CD14-positive monocyte (primary cell): Measurements from ENCODE around the gene CCDC78. TPM values are rescaled to one million over a fixed set of nuclear protein-coding genes. Genes with fewer than 3 reads are reported as not detected.

Source experiments
- DNase-seq, 3 donors: peaks; one replicate each; pipeline ENCODE4 v3.0.0-alpha.2; 2011 to 2022
- H2AFZ ChIP-seq: 2 replicates; pipeline ENCODE4 v1.6.0; 2012; ENCODE audit warnings: mild to moderate bottlenecking, low read depth, low read length, inconsistent platforms; ENCODE audit not compliant: insufficient read depth, poor library complexity, severe bottlenecking
- H3K27ac ChIP-seq, 2 donors: 1 replicate in 1 of 2; 2 replicates in 1 of 2; pipeline ENCODE4 v1.5.1; 2012 to 2013; ENCODE audit warnings: low read length in 2 of 2, control low read depth in 1 of 2, inconsistent platforms in 1 of 2, low read depth in 1 of 2, mild to moderate bottlenecking in 1 of 2
- H3K27me3 ChIP-seq, 2 donors: one replicate each; pipeline versions ENCODE4 v1.6.0 to v1.6.1; 2011 to 2013; ENCODE audit warnings: low read length in 2 of 2; ENCODE audit not compliant: control insufficient read depth in 2 of 2, insufficient read depth in 2 of 2
- H3K36me3 ChIP-seq, 2 donors: replicated peaks in 1 of 2; 1 replicate in 1 of 2; 2 replicates in 1 of 2; pipeline versions ENCODE4 v1.5.1 to v1.6.1; 2012 to 2013; ENCODE audit warnings: low read length in 2 of 2, control low read depth in 1 of 2, inconsistent platforms in 1 of 2, mild to moderate bottlenecking in 1 of 2; ENCODE audit not compliant: insufficient read depth in 2 of 2, control insufficient read depth in 1 of 2
- H3K4me1 ChIP-seq, 2 donors: 1 replicate in 1 of 2; 2 replicates in 1 of 2; pipeline versions ENCODE4 v1.5.1 to v1.6.1; 2012 to 2013; ENCODE audit warnings: low read length in 2 of 2, control low read depth in 1 of 2, inconsistent platforms in 1 of 2, mild to moderate bottlenecking in 1 of 2, moderate library complexity in 1 of 2; ENCODE audit not compliant: insufficient read depth in 2 of 2, control insufficient read depth in 1 of 2
- H3K4me2 ChIP-seq: replicated peaks from 2 replicates; pipeline ENCODE3; 2012; ENCODE audit warnings: low read length, moderate library complexity, mild to moderate bottlenecking; ENCODE audit not compliant: poor library complexity, severe bottlenecking; ENCODE audit errors: extremely low read depth
- H3K4me3 ChIP-seq, 3 experiments: fragments of 200-600 bp in 1 of 3; sonication (generic) in 1 of 3; replicated peaks in 1 of 3; 1 replicate in 2 of 3; 2 replicates in 1 of 3; pipeline ENCODE4 v1.5.1; 2011 to 2013; ENCODE audit warnings: low read length in 3 of 3, mild to moderate bottlenecking in 3 of 3, control low read depth in 2 of 3, low read depth in 2 of 3, inconsistent platforms in 1 of 3, moderate library complexity in 1 of 3
- H3K79me2 ChIP-seq: 2 replicates; pipeline ENCODE4 v1.6.0; 2012; ENCODE audit warnings: mild to moderate bottlenecking, control low read depth, inconsistent platforms, low read length, moderate library complexity; ENCODE audit not compliant: insufficient read depth
- H3K9ac ChIP-seq: 2 replicates; pipeline ENCODE4 v1.6.0; 2017; ENCODE audit warnings: low read length, mild to moderate bottlenecking; ENCODE audit not compliant: insufficient read depth, poor library complexity, severe bottlenecking
- H3K9me3 ChIP-seq, 2 donors: replicated peaks in 1 of 2; 1 replicate in 1 of 2; 2 replicates in 1 of 2; pipeline versions ENCODE4 v1.5.1 to v1.6.1; 2012 to 2013; ENCODE audit warnings: low read length in 2 of 2, control low read depth in 1 of 2; ENCODE audit not compliant: control insufficient read depth in 1 of 2, insufficient read depth in 1 of 2
- H4K20me1 ChIP-seq: 2 replicates; pipeline ENCODE4 v1.6.0; 2012; ENCODE audit warnings: mild to moderate bottlenecking, low read length, control low read depth, moderate library complexity; ENCODE audit not compliant: insufficient read depth
- H3K27ac Mint-ChIP-seq, 7 donors: one replicate each; pipeline ENCODE4 v1.8.0; 2020; ENCODE audit warnings: mild to moderate bottlenecking in 7 of 7, mixed read lengths in 7 of 7, moderate library complexity in 6 of 7, inconsistent platforms in 2 of 7
- H3K27me3 Mint-ChIP-seq, 3 donors: one replicate each; pipeline ENCODE4 v1.8.0; 2021 to 2022; ENCODE audit warnings: low read depth in 3 of 3, mild to moderate bottlenecking in 3 of 3, mixed read lengths in 3 of 3, moderate library complexity in 3 of 3, inconsistent platforms in 1 of 3
- H3K36me3 Mint-ChIP-seq, 2 donors: one replicate each; pipeline ENCODE4 v1.8.0; 2020; ENCODE audit warnings: mixed read lengths in 2 of 2, inconsistent platforms in 1 of 2, mild to moderate bottlenecking in 1 of 2
- H3K4me1 Mint-ChIP-seq: one replicate; pipeline ENCODE4 v1.8.0; 2020; ENCODE audit warnings: mild to moderate bottlenecking, mixed read lengths
- H3K4me3 Mint-ChIP-seq, 2 donors: one replicate each; pipeline ENCODE4 v1.8.0; 2020; ENCODE audit warnings: mild to moderate bottlenecking in 2 of 2, mixed read lengths in 2 of 2, moderate library complexity in 1 of 2
- H3K9me3 Mint-ChIP-seq, 7 donors: one replicate each; pipeline ENCODE4 v1.8.0; 2020 to 2022; ENCODE audit warnings: mixed read lengths in 7 of 7, mild to moderate bottlenecking in 6 of 7, moderate library complexity in 6 of 7, inconsistent platforms in 2 of 7
- WGBS: methylation state at CpG from one replicate; pipeline ENCODE4 v1.1.5; 2013; ENCODE audit warnings: missing lambda C conversion rate; ENCODE audit not compliant: insufficient coverage; 5-methylcytosine and 5-hydroxymethylcytosine counted together
- intact Hi-C, 2 donors: fragments of 100-400 bp; cut with micrococcal nuclease; formaldehyde crosslinking; loops; one replicate each; pipeline versions ENCODE4 v1.15.0 to v1.15.1; 2023
- polyA plus RNA-seq, 3 donors: library from polyadenylated mRNA; depleted of rRNA in 1 of 3; unstranded in 2 of 3; stranded (reverse) in 1 of 3; fragments of 300-500 nt in 2 of 3; fragments of >200 nt in 1 of 3; fragmentation: Illumina TruSeq in 2 of 3; gene quantifications; 1 replicate in 2 of 3; 2 replicates in 1 of 3; pipeline ENCODE4 v1.2.3, GENCODE V29; 2012 to 2021
- TF ChIP-seq, protein P1 (sequence below): fragments of 200-600 bp; IDR thresholded peaks from one replicate; pipeline ENCODE4 v1.8.0; 2022; ENCODE audit warnings: antibody characterized with exemption, mild to moderate bottlenecking

Gene CCDC78
- polyA plus RNA-seq, 3 donors = 0.96 TPM; not detected in 2

DNA sequence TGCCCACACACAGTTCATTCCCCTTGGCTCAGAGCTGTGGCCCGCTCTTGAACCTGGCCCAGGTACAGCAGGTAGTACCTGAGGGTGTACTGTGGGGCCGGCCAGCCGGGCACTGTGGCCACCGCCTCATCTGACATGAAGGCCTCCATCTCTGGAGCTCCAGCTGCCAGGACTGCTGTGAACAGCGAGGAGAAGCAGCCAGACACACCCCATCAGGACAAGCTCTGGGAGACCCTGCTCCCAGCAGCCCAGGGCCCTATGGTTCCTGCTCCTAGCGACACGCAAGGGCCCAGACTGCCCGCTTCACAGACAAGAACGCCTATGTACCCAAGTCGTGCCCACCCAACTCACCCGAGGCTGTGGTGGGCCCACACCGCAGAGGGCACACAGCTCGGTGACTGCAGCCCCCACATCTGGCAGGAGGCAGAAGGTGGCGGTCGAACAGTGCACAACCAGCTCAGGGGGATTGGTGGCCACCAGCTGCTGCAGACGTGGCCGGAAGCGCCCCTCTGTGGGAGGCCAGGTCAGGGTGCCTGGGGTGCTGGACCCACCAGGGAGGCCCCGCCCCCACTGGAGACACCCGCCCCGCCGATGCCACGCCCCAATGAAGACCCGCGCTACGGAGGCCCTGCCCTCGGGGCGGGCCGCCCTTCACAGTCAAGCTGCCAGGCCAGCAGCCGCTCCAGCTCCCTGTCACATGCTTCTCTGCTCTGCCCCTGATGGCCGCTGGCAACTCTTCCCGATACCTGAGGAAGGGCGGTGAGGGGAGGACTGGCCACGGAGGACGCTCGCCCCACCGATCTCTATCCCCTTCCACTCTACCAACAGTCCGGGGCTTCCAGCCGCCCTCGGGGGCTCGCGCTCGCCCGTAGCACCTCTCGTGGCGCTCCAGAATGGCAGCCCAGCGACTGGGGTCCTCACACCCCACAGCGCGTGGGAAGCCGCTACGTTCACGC lies 47.1 kb downstream of the CCDC78 start:
- H3K4me3 ChIP-seq = peak overlapping the region; percentile 32 to 82 (median 40)
- peaks cover 16 to 22% of the 10 kb centered on the region in 2 donors for H3K36me3 Mint-ChIP-seq

More for the DNA sequence above, 47.1 kb downstream of the CCDC78 start:
- intact Hi-C loops = loop anchor here in 1 of 2 donors (2.0 kb wide), 1 partner anchor 16 kb away; no protein-coding TSS in a partner anchor
- DNase-seq = peak in 2 of 3 donors; percentile 17 to 20
- Histone ChIP-seq H3K36me3 (peaks cover 10 to 21% of the 10 kb centered on the region in 2 donors), H3K9me3 (no peaks in the 10 kb centered on the region), H3K27me3 (peaks cover 3 to 30% of the 10 kb centered on the region in 2 donors), H3K27ac (no peak overlapping the region), H3K9ac (peak overlapping the region; percentile 49), H4K20me1 (peaks cover 44% of the 10 kb centered on the region), H3K4me2 (peak overlapping the region; percentile 95), H2AFZ (peak overlapping the region; percentile 82), H3K4me1 (peaks cover 37 to 58% of the 10 kb centered on the region in 2 donors), H3K79me2 (peaks cover 33% of the 10 kb centered on the region)
- H3K27me3 Mint-ChIP-seq = peaks cover 21 to 37% (median 23%) of the 10 kb centered on the region in 3 donors
- H3K4me3 Mint-ChIP-seq = peak overlapping the region; percentile 79 to 90
- peak overlapping the region in 4 of 7 donors; percentile 25 to 84 (median 53) for H3K27ac Mint-ChIP-seq
- H3K9me3 Mint-ChIP-seq = peaks cover 0 to 5% (median 0%) of the 10 kb centered on the region in 7 donors
- 34% methylated on average over 29 of the region's 52 CpGs for WGBS
- TF ChIP-seq, protein P1, sequence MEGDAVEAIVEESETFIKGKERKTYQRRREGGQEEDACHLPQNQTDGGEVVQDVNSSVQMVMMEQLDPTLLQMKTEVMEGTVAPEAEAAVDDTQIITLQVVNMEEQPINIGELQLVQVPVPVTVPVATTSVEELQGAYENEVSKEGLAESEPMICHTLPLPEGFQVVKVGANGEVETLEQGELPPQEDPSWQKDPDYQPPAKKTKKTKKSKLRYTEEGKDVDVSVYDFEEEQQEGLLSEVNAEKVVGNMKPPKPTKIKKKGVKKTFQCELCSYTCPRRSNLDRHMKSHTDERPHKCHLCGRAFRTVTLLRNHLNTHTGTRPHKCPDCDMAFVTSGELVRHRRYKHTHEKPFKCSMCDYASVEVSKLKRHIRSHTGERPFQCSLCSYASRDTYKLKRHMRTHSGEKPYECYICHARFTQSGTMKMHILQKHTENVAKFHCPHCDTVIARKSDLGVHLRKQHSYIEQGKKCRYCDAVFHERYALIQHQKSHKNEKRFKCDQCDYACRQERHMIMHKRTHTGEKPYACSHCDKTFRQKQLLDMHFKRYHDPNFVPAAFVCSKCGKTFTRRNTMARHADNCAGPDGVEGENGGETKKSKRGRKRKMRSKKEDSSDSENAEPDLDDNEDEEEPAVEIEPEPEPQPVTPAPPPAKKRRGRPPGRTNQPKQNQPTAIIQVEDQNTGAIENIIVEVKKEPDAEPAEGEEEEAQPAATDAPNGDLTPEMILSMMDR = no peak
- peaks cover 33% of the 10 kb centered on the region for H3K4me1 Mint-ChIP-seq
